HTR-8/SVneo (cell line): Measurements from ENCODE around the gene DLG2.
A peak's percentile ranks its signal among the peaks of the same experiment; 100 is the strongest.
"Not testable (repeated sequence)": the region's sequence is repeated elsewhere in the genome, so short reads cannot be mapped to it uniquely, and the experiment has no call there.

ENCODE experiments used
- DNase-seq: peaks from one replicate; pipeline ENCODE4 v3.0.0; 2011; ENCODE audit warnings: low spot score, mixed read lengths; ENCODE audit not compliant: insufficient read length
- FAIRE-seq: peaks from 2 replicates; lab custom pipeline; 2011; peaks lifted over from hg19 to GRCh38; lab: Jason Lieb, UNC

Gene DLG2

DNA sequence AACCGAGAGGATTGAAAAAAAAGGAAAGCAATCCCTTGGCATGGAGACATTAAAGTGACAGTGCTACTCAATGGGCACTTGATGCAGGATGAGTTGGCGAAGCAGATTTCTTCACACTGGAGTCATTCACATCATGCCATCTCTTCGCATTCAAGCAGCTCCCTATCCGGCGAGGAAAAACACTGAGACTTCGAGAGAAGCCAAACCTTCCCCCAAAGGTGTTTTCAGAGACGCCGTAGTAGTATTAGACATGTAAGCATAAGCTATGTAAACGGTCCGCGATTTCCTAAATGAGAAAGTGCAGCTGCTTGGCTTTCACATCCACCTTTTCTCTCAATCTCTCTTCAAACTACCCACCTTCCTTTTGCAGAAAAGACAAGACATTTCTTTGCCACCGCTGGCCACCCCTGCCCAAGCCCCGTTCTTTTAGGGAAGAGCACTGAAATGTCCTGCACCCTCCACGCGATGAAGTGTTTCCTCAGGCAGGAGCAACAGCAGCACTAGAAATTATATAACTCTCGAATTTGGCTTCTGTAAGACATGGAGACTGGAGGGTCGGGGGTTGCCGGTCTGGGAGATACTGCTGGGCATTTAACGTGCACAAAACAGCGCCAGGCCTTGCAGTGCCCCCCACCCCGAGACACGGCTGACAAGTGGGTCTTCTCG lies at the start of gene DLG2:
Gene DLG2, minus strand, starts transcription at position 13 of the 666 bp plus-strand sequence.
- FAIRE-seq: peak; percentile 9

DNA sequence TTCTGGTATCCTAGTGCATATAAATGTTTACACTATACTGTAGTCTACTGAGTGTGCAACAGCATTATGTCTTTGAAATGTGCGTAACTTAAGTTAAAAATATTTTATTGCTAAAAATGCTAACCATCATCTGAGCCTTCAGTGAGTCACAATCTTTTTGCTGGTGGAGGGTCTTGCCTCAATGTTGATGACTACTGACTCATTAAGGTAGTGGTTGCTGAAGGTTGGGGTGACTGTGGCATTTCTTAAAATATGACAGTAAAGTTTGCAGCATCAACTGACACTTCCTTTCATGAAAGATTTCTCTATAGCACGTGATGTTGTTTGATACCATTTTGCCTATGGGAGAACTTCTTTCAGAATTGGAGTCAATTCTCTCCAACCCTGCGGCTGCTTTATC lies 46.2 kb upstream of the DLG2 start:
- FAIRE-seq (no peak), DNase-seq (no peak)

More for the DNA sequence above, at the start of gene DLG2:
- peak; percentile 28 for DNase-seq

DNA sequence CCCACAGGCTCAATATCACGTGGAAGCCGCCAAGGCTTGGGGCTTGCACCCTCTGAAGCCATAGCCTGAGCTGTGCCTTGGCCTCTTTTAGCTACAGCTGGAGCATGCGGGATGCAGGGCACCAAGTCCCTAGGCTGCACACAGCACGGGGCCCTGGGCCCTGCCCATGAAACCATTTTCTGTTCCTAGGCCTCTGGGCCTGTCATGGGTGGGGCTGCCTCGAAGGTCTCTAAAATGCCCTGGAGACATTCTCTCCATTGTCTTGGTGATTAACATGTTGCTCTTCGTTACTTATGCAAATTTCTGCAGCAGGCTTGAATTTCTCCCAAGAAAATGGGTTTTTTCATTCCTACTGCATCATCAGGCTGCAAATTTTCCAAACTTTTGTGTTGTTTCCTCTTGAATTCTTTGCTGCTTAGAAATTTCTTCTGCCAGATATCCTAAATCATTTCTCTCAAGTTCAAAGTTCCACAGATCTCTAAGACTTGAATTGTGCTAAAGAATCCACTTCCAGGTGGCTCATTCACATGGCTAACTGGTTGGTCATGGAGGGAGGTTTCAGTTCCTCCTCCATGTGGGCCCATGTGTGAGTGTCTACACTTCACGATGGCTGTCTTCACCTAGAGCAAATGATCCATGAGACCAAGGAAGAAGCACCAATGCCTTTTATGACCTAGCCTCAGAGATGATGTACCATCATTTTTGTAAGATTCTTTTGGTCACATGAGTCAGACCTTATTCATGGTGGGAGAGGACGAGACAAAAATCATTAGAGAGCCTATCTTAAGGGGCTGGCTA lies 45.2 kb upstream of the DLG2 start:
- DNase-seq (no peak), FAIRE-seq (no peak)

DNA sequence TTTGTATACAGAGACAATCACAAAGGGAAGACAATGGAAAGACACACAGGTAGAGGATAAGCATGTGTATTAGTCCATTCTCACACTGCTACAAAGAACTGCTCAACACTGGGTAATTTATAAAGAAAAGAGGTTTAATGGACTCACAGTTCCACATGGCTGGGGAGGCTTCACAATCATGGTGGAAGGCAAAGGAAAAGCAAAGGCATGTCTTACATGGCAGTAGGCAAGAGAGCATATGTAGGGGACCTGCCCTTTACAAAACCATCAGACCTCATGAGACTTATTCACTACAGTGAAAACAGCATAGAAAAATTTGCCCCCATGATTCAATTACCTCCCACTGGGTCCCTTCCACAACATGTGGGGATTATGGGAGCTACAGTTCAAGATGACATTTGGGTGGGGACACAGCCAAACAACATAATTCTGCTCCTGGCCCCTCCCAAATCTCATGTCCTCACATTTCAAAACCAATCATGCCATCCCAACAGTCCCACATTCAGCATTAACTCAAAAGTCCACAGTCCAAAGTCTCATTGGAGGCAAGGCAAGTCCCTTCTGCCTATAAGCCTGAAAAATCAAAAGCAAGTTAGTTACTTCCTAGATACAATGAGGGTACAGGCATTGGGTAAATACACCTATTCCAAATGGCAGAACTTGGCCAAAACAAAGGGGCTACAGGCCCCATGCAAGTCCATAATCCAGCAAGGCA lies 44.0 kb upstream of the DLG2 start:
- not testable (repeated sequence) for DNase-seq, FAIRE-seq

DNA sequence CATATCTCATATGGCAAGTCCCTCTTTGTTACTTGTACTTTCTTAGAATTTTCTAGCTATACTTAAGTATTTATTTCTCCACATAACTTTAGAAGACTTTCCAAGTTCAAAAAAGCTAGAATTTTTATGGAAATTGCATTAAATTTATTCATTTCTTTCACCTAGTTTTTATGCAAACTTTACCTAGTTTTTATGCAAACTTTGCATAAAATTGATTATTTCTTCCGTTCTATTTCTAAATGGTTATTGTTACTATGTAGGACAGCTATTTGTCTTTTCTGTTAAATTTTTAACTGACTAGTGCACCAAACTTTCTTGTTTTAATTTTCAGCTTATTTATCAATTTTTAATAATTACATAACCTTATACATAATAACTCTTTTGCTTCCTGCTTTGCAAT lies 41.0 kb upstream of the DLG2 start:
- FAIRE-seq (no peak), DNase-seq (no peak)

DNA sequence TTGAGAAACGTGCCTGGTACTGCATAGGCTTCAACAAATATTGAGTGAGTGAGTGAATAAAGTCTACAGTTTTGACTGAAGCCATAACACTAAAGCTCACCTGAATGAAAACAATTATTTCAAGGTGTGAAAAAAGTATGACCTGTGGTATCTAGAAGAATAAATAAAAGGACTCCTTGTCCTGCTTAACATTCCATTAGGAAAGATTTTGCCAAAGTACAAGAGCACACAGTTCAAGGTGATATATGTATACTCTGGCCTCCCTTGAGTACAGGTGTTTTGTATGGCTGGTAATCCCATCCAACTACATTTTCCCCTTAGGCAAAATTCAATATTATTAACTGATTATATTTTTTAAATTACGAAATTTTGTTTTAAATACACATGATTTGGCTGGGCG lies 39.5 kb upstream of the DLG2 start:
- DNase-seq (no peak), FAIRE-seq (no peak)

DNA sequence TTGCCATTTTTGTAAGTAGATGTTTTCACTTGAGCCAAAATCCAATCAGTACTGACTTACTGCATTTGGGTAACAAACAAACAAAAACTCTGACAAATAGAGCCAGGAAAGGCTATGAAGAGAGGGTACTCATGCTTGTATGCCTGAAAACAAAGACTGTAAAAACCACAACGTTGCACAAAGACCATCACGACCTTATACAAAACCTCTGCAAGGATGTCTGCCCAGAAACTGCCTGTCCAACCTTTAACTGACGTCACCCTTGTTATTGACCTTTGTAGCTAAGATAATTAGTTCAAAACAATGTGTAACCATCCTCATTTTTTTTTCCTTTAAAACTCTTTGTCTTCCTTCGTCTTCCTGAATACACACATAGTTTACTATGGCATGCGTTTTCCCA lies 38.6 kb upstream of the DLG2 start:
- no peak for DNase-seq
- FAIRE-seq: no peak

DNA sequence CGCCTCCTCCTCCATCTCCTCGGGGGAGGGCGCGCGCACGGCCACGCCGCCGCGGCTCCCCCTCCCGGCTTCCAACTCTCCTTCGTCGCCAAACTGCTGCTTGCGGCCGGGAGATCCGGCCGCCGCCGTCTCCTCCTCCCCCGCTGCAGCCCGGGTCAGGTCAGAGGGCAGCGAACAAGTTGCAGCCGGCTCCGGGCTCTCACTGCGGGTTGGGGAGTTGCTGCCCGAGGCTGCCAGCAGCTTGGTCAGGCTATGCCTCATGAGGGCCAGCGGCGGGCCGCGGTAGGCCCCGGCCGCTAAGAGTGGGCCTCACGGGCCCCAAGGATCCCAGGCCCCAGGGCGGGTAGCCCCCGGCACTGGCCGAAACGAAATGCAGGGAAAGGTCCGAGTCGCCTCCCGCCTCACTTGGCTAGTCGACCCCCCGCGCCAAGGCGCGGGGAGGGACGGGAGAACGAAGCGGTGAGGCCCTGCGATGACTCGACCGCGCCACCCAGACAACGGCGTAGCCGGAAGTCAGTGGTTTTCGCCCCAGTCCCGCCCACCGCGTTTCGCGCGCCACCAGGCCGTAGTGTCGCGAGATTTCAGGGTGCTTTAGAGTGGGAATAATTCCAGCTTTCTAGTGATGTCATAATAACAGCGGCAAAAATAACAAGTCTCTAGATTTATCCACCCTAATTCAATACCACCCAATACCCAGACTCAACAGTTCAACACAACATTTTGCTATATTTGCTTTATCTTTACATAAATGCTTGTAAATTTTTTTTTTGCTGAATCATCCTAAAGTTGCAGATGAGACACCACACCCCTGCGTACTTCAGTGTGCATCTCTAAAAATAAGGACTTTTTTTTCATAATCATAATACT lies 37.7 kb upstream of the DLG2 start, which contains the start of gene CREBZF:
Gene CREBZF, minus strand, starts transcription at position 515 of the 867 bp plus-strand sequence. Its CDS starts 254 bp downstream, at position 261.
- peak; percentile 95 for FAIRE-seq

DNA sequence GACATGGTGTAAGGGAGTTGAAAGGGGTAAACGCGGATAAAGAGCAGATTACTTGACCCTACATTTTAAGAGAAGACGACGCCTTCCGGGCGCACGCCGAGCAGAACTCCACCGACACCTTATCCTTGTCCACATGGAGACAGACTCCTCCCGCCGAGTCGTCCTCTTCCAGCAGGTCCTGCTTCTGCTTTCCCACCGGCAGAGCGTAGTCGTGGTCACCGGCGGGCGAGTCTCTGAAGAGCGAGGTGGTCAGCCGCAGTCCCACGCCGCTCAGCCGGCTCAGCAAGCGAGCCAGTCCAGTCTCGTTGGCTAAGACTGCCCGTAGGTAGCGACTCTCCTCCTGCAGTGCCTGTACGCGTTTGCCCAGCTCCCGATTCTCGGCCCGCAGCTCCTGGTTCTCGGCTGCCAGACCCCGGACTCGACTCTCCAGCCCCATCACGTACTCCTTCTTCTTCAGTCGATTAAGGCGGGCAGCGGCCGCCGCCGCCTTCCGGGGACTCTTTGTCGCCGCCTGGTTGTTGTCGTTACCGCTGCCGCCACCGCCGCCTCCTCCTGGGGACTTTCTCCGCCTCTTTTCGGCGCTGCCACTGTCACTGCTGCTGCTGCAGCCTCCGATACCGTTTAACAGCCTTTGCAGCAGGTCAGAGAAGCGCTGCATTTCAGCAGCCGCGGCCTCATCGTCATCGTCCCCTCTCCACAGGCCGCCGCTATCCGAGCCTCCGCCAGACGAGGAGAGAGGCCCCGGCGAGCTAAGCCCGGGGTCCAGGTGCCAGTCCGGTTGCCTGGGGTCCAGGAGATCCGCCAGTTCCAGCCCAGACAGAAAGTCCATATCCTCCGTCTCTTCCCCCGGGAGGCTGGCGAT lies 36.8 kb upstream of the DLG2 start:
- DNase-seq: peak; percentile 58
- peak; percentile 31 for FAIRE-seq

More for the DNA sequence above, 37.7 kb upstream of the DLG2 start, which contains the start of gene CREBZF:
- peak; percentile 96 for DNase-seq

DNA sequence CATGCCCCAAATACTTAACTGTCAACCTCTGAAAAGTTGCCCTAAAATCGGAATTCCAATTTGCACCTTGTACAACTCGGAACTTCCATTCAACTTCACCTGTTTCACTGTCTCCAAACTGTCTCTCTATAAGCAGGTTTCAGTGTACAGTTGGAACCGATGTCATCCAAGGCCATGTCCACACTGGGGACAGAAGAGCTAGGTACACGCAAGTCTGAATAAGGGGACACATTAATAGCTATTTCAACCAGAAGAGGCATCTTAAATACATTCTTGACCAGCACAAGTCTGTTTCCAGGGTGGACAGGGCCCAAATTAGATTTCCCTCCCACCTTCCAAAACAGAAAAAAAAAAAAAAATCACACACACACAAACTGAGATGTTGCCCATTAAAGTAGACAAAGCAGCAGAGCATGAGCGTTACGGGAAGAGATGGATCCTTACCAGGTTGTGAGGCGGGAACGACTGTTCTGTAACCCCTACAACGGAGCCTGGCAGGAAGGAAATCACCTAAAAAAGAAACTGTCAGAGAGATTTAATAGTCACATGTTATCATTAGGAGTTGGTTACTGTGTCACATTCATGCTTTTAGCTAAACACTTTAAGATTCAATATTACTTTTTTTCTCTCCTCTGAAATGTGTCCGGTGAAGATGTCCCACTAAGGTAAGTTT lies 36.1 kb upstream of the DLG2 start:
- FAIRE-seq (peak; percentile 23), DNase-seq (no peak)

DNA sequence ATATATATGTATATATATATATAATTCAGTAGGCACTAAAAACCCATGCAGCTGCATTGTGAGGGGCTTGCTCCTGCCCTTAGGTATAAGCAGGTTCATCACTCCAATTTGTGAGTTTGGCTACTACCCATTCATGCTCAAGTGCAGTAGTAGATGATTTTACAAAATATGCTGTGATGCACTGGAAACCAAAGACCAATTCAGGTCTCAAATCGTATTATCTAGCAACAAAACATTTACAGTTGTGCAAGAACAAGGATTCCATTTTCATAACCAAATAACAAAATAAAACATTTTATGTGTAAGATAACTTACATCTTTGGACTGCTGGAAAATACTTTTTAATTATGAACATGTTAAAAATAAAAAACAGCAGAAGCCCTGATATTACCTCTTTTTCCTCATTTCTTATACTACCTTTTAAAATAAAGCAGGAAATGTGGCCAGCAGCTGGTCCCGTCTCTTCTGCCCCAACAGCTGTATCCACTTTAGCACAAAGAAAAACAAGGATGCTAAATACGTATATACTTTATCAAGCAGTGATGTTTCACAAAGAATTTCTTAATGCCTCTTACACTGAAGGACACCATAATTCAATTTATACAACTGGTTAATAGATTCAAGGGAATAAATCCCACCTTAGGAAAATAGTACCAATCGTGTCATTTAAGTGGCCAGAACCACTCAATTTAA lies 35.0 kb upstream of the DLG2 start:
- DNase-seq (no peak), FAIRE-seq (no peak)

DNA sequence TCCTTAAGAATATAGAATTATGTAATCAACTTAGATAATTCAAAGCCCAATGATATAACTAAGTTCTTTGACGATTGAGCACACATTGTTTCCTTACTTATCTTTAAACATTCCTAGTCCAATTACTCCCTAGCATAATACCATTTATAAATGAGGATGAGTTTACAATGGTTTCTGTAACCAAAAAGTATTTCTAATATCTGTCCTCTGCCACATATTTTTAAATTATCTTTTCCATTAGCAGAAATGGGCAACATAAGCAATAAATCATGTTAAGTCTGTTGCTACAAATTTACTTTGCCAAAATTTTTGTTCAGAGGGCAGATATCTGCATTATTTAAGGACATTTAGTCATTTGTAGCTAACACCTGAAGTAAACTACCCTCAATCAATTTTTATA lies 31.0 kb upstream of the DLG2 start:
- FAIRE-seq (no peak), DNase-seq (no peak)

DNA sequence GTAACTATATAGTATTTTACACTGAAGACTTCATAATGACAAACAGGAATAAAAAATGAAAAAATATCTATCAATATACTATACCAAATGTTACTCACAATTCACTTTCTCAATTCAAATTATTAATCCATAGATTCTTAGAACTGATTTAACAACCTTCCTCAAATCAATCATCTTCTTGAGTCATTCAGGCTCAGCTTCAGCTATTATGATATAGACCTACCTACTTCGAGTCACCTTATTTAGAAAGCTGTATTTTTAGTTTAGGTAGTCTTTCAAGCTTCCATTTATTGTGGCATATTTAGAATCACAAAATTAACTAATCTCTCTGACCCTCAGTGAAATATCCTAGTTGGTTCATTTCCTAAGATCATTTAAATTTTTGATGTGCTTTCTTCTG lies 29.6 kb upstream of the DLG2 start:
- FAIRE-seq (no peak), DNase-seq (no peak)

DNA sequence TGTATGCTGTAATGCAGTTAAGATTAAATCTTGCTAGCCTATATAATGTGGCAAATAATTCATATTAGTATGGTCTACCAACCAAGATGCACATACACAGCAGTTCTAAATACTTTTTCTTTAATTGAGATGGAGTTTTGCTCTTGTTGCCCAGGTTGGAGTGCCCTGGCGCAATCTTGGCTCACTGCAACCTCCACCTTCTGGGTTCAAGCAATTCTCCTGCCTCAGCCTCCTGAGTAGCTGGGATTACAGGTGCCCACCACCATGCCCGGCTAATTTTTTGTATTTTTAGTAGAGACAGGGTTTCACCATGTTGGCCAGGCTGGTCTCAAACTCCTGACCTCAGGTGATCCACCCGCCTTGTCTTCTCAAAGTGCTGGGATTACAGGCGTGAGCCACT lies 27.2 kb upstream of the DLG2 start:
- DNase-seq, FAIRE-seq: not testable (repeated sequence)

DNA sequence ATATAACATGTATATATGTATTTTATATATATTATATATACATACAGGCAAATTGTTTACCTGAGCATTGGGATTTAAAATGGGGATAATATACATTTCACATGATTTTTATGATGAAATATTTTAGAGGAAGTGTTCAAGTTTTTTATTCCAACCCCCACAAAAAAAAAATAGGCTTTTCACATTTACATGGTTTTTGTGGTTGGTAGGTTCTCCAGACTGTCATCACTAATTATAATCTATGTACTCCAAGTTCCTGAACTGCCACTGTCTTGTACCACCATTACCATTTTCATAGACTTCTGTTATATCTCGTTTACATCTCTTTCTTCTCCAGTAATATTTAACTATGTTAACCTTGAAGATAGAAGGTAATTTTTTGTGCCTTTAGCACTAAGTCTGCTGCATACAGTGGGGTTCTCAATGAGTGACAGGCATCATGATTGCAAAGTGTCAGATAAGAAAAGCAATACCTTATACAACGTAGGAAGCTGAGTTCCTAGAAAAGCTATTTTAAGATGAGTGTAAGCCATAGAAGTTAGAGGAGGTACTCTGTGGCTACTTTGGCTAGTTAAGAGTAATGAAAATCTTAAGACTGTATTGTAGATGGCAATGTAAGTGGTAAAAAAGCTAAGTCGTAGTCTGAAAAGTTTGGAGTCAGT lies 25.8 kb upstream of the DLG2 start:
- no peak for FAIRE-seq

DNA sequence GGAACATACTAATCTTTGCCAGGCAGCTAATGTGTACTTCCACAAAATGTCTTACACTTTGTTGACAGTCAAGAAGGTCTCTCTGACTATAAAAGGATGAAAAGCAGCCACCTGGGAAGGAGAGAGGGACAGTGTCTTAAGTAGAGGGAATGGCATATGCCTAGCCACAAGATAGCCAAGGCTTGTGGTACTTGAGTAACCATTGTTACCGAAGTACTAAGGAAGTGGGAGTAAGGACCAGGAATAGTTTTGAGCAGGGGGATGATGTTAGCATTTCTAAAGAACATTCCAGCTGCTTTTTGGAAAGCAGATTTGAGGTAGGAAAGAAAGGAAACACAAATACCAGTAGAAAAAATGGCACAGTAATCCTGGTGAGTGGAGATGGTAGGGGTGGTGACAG lies 24.0 kb upstream of the DLG2 start:
- DNase-seq (no peak), FAIRE-seq (peak; percentile 40)

More for the DNA sequence above, 25.8 kb upstream of the DLG2 start:
- no peak for DNase-seq

DNA sequence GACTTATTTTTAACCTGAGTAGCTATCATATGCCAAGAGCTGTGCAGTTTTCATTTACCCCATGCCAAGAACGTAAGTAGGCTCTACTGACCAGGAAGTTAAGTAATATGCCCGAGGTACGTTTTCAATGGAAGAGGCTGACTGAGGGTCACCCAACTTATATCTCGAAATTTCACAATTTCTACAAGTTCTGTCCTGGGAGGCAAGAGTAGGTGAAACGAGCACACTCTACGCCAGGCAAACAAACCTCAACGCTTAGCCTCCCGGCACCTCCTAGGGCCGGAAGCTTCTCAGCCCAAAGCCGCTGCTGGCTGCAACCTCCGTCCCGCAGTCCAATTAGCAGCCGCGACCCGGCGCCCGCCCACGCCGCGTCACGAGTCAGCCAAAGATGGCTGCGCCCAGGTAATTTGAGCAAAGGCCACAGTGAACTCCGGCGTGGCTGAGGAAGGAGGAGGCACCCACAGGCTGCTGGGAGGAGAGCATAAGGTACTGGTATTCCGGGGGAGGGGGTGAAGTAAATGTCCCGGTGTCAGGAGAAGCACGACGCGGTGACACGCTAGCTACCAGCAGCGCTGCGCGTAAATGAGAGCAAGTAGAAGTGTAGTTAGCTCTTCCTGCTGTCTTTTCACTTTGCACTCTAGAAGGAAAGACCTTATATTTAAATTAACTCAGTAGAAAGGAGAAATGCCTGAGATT lies 20.6 kb upstream of the DLG2 start, which contains the start of gene TMEM126A:
Gene TMEM126A, plus strand, starts transcription at position 364 of the 696 bp plus-strand sequence. CDS start 2,289 bp downstream, outside the sequence.
- peak; percentile 99 for FAIRE-seq

More for the DNA sequence above, 20.6 kb upstream of the DLG2 start, which contains the start of gene TMEM126A:
- DNase-seq: peak; percentile 89
